GM21515 (cell line): ENCODE measurements around the gene SEMA6A.

ENCODE experiments used
- ATAC-seq: cut with Tn5 transposase; IDR thresholded peaks from one replicate; pipeline ENCODE4 v1.9.1; 2021; ENCODE audit not compliant: unreplicated experiment

The SEMA6A gene

DNA sequence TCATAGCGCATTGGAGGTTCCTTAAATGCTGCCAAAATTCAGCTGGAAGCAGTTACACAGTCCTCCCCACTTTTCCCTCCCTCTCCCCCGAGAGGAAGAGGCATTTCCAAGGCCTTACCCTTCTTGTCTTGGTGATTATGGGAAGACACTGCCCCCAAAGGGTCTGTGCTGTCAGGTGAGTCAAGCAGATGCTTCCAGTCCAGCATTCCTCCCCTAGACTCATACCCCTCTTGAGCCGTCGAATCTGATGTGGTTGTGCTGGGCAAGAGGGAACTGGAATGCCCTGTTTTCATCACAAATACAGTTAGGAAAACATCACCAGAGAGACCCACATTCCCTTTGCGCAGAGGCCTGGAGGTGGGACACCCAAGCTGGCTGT lies 107.2 kb downstream of the SEMA6A start:
- ATAC-seq = no peak

DNA sequence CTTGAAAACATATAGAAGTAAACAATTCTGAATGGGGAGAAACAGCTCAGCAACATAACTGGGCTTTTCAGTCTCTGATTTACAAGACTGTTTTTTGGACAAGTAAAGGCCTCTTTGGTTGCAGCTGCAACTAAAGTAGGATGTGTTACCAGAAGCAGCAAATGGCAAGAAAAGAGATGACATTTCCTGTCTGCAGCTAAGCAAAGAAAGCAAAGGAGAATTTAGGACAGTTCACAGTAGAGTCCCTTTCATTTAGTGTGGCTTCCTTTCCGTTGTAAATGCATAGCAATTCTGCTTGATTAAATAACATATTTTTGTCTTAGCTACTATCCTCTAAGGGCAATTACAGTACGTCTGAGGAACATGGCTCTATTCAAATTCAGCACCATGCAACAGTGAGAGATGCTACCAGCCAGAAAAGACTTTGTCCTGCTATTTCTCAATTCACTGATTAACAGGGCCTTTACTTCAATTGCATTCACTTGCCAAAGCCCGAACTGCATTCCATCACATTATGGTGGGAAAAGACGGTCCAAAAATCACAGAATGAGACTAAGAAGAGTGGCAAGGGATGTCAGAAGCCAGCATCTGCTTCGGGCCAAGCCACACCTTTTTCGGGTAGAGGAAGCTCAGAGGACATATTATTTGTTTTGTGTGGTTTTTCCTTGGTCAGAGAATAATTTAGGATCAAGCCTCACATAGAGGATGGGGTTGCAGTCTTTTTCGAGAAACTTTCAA lies 107.7 kb downstream of the SEMA6A start:
- ATAC-seq = no peak

DNA sequence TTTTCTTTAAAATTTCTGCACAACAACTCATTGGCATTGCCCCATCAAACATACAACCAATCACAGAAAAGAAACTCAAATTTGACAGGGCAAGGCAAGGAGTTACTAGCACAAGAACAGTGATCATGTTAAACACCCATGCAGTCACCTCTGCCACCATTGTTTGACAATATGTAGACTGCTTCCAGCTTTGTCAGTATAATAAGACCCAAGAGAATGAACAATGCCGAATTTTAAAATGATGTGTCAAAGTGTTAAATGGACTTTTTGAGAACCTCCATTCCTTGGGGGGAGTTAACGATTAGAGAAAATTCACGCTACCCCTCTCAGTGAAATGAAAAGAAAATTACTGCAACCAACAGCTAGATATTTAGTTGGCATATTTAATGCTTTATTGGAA lies 109.2 kb downstream of the SEMA6A start:
- no peak for ATAC-seq

DNA sequence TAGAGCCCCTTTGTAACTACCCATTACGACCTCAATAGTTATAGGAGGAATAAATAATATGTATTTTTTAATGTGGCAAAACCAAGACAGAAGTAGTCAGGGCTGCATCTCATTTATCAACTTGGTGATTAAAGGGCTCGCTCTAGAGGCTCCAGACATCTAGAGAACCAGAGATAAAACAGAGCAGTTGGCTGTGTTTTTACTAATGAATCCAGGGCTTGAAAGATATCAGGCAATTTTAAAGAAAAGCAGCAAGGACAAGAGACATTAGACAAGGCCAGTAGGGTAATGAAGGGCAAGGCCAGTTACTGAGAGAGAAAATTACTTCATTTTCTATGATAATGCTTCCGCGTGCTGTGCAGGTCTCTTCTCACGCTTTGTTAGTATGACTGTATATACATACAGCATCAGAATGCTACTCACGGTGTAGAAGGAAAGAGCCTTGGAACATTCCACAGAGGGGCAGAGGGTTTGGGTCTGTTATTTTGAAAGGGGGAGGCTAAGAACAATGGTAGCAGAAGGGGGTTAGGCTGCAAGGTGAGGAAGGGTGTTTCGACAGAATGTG lies 110.4 kb downstream of the SEMA6A start:
- ATAC-seq = no peak

DNA sequence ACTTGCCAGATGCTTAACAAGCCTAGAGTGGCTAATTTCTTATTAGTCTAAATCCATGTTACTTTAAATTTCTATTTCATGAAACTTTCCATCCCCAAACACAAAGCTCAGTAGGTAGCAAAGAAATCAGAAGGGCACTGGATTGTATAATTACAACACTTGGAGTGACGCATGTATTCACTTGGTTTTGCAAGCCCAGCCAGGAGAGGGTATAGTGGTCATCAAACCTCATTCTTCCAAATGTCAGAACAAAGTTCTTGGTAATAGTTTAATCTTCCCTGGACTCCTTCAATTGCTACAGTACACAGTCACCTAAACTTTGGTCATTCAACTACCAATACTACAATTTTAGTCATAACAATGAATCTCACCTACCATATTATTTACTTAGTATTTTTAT lies 112.1 kb downstream of the SEMA6A start:
- no peak for ATAC-seq

DNA sequence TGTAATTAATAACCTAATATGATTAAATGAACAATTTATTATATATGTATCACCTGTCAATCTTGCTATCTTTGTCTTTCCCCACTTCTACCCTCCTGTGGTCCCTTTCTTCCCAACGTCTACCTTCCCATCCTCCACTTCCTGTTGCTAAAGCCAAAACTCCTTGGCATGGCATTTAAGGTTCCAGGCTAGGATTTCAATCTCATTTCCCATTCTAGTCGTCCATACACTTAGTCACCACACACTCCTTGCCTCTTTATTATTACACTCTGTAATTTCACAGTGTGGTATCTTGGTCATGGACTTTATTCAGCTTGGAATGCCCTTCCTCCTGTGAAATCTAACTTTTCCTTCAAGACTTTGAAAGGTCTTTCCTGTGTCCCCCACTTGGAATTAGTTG lies 115.3 kb downstream of the SEMA6A start:
- no peak for ATAC-seq

DNA sequence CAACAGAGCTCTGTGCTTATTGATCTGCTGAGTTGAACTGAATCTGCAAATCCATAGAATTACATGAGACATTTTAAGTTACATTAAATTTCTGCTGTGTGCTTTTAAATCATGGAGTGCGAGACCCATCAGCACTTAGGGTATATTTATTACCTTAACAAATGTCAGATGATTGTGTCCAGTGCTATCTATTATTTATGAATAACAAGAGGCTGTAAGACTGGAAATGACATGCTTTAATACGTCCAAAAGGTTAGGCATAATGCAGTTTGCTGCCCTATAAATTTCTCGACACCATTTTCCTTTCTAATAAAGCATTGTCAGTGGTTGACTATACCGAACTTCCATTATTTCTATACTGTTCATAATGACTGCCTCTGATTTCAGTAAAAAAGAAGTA lies 117.6 kb downstream of the SEMA6A start:
- ATAC-seq = no peak

DNA sequence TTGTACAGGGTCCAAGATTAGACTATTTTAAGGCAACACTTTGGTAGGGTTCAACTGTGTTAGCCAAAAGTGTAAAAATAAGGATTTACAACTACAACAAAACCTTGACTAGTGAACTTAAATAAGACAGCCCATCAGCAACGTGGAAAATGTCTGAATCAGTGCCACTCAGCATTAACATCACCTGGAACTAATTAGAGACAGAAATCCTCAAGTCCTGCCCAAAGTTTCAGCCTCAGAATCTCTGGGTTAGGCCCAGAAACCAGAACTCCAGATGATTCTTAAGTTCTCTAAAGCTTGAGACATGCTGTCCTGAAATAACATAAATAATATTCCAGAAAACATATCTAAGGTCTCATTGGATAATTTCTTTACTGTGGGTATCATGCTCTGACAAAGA lies 118.6 kb downstream of the SEMA6A start:
- ATAC-seq = no peak

DNA sequence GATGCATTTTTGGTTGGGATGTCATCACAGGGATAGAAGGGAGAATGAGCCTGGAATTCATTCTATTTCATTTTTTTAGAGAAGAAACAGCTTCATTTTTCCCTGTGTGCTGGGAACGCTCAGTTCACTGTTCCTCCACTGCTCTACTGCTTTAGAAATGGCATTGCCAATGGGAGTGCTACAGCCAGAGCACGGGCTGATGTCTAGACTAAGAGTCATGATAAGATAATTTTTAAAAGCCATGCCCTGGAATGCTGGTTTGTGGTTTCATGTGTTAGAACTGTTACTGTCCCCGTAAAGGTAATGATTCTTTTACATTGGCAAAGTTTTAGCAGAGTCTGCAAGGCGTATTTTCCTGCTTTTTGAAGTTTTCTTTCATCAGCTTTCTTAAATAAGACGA lies 119.6 kb downstream of the SEMA6A start:
- no peak for ATAC-seq

DNA sequence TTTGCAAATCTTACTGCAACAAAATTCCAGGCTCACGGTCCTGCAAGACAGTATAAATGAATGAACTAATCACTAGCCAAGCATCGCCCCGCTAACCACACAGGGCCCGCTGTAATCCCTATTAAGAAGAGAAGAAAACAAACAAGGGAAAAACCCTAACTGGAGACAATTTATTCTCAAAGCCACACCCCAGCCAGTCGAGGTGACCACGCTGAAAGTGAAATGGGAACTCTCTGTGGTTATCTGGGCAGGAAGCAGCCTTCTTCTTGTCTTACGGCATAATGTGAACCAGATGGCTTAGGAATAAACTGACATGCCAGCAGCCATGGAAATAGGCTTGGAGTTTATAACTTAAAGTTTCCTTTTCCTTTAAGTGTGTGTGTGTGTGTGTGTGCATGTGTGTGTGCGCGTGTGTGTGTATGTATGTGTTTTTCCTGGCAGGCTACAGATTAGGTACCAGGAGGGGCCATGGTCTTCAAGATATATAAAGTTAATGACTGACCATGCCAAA lies 120.2 kb downstream of the SEMA6A start:
- peak; percentile 99 for ATAC-seq

DNA sequence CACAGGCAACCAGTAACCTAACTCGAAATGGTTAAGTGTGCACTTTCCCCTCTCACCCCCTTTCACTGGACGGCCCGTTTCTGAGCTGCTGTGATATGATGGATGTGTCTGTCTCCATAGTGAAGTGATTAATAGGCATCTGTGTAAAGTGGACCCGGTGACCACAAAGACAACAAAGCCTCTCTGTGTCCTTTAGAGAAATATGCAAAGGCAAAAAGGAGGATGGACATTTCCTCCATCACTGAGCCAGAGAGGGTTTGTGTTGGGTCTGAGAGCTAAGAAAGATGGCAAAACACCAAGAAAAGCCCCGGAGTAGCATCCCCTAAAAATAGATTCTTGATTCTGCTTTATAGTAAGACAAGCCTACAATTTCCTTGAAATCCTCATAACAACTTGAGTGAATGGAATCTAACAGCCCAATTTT lies 120.6 kb downstream of the SEMA6A start:
- no peak for ATAC-seq

DNA sequence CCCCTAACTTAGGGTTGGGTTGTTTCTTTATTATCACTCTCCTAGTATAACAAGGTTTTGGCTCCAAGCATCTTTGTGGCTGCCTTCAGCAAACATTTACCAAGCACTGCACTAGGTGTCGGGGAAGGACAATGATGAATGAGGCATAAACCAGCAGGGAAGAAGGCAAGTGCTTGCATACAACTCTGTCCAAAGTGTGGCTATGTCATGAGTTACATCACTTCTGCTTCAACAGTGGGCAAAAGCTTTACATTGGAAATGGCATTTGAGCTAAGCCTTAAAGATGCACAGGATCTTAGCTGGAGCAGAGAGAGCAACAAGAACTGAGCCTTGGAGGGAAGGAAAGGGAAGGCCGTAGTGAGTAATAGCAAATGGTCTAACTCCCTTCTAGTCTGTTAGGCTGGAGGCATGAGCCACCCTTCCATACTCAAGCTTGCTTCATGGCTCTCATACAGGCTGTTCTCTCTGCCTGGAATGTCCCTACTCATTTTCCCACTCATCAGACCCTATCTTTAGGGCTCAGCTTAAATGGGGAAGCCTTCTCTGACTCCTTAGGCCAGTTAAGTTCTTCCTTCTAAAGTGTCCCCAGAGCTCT lies 121.8 kb downstream of the SEMA6A start:
- no peak for ATAC-seq

DNA sequence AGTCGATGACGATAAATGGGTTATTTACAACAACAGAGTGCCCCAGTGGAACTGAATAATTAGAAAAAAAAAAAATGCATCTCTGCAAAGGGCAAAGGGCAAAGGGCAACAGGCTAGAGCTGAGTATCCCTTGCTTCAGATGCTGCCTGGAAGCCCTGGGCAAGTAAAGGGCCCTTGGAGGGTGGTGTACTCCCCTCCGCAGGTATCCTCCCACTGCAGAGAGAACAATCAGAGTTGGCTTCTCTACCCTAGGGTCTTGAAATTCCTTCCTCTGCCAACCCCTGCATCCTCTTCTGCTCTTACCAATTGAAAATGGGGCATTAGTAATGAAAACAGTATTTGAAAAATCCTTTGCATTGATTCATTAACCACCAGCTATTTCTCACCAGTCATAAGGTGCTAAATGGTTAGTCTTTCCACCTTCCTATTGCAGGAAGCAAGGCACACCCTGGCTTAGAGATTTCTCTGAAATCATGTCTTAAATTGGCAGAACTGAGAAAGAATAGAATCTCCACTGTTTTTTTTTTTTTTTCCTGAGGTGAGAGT lies 122.6 kb downstream of the SEMA6A start:
- no peak for ATAC-seq

DNA sequence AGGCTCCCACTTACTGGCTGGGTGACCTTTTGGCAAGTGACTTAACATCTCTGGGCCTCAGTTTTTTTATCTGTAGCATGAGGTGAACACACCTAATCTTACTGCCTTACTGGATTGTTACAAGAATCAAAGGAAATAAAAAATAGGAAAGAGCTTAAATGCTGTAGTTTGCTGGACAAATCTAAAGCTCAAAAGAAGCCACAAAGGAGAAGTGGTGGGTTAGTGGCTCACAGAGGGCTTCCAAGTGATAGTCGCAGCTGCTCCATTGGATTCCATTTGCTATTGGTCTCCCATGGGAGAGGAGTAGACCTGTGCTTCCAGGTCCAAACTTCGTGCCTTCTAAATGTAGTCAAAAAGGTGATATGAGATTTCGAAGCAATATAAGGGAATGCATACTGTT lies 123.6 kb downstream of the SEMA6A start:
- no peak for ATAC-seq

DNA sequence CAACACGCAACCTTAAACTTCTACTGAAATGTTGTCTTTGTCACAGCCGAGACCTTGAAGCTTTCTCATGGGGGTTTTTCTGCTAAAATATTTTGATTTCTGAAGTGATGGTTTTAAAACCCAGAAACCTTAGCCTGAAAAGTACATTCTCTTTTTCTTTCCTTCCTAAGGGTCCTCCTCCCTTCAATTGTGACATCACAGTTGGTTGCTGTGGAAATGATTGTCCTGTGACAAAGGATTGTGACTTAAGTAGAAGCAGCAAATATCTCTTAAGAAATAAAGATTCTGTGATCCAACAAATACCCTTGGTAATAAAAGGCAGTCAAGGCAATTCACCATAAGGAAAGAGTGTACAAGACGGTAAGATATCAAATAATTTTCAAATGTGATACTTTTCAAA lies 125.2 kb downstream of the SEMA6A start:
- ATAC-seq = no peak

DNA sequence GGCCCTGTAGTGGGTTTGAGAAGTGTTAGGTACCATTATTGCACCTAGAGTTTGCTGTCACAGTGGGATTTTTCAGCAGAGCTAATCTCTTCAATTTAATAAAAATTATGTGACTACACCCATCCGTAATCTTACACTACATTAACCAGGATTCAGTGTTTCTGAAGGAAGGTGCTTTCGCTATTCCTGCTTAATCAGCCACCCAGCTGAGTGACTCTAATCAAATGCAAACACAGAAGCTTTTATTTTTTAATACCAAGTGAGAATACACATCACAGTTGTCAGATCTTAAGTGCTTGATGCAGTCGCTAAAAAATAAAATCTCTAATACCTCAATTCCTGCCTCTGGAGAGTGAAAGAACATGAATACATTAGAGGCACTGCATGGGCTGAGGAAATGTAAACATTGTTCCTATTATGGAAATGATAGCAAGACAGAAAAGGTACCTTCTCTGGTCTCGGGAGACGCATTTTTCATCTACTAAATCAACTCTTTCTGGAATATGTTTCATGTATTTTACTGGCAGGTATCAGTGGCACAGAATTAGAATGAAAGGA lies 125.7 kb downstream of the SEMA6A start:
- ATAC-seq = no peak

DNA sequence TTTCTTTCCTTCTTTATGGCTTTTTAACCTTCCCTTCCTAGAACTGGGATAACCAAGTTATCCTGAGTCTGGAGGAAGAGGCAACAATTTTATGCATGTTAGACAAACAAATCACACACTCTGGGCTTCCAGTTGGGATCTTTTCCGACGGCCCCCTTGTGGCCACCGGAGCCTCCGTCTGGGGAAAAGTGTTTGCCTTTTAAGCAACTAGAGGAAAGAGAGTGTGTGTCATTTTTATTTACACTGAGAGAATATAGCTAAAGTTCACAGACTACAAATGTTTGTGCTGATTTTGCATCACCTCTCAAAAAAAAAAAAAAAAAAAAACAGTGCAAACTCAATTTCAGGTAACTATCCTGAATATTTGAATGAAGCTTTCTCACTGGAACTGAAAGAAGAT lies 126.2 kb downstream of the SEMA6A start:
- no peak for ATAC-seq

DNA sequence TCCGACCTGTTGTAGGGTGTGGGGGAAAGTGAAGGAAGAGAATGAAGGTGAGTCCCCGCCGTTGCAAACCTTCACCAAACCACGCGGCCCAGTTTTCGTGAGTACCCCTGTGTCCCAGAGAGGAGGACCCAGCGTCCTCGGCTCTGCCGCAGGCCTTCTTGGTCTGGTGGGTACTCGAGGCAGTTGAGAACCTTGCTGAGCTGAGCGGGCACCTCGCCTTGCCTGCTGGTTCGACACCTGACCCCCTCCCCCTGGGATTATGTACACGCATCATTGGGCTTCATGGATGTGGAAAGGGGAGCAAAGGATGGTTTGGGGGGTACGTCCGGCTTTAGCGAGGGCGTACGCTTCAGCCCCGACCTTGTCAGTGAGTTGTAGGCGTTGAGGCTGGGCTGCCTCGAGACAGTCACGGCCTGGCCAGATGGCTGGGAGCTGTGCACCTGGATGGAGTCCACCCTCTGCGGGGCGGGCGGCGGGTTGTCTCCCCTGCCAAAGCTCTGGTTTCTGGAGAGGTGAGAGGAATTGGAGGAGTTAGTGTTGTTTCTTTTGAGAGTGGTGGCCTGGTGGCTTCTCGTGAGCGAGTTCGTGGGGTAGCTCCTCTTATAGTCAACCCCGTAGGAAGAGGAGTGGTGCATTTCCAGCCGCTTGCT lies 128.1 kb downstream of the SEMA6A start:
- ATAC-seq = no peak

DNA sequence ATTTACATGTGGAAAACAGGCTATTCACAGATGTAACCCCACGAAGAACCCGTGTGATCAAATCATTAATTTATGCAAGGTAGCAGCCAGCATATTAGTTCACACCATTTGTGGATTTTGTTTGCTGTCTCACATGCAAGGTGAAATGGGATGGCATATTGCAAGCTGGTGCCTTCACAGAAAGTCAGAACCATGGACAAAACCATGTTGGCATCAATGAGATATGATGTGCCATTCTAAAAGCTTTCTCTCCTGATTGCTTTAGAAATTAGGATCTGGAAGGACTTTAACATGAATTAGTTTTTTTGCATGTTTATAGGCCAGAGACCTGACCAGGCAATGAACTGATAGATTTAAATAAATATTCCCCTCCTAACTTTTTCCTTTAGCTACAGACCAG lies 129.3 kb downstream of the SEMA6A start:
- no peak for ATAC-seq

DNA sequence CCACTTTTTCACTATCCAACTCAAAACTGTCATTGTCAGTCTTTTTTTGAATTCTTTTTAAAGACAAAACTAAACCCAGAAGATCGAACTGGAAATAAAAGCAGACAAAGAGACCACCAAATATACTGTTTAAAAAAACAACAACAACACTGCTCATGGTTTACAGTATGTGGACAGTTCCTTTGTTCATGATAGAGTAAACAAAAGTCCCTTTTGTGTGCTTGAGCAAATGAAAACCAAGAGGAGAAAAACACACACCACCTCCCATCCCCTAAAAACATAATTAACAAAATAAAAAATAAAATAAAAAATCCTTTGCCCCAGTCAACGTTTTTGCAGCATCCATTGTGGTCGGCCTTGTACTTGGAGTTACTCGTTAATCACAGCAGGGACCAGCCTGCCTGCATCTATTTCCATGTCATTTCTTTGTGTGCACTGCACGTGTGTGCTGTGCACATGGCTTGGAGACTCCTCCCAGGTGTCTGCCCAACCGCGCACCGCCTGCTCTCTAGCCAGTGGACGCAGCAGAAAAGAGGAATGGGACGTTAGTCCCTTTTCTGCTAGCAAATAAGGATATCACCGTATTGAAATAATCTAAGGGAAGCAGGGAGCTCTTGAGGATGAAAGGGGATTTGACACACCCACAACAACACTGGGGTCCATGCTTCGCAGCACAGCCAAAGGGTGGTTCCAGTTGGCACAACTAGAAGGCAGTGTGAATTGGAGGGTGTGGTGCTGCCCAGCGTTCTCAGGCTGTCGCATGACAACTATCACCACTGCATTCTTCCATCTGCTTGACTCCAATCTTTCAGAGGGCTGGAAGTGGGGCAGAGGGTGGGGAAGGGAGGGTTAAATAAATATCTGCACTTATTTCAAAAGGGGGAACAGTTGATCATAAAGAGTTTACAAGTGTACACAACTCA lies 130.0 kb downstream of the SEMA6A start:
- no peak for ATAC-seq
